ENCODE data around the gene TNFRSF9. TPM values are rescaled to one million over a fixed set of nuclear protein-coding genes. Genes with fewer than 3 reads are reported as not detected.

The TNFRSF9 gene
- total RNA-seq, 1 donor: under 0.01 TPM

GRCh38 chr1:7975212-7975865 lies 34.7 kb upstream of the TNFRSF9 start:
- Histone ChIP-seq H3K4me1 (ENCODE audit: insufficient read depth, low read length) (no peaks in the 10 kb centered on the region), H2AFZ (ENCODE audit: low read length) (no peak overlapping the region), H3K36me3 (ENCODE audit: insufficient read depth, low read length) (peaks cover 57% of the 10 kb centered on the region), H3K79me2 (ENCODE audit: insufficient read depth, low read length) (peaks cover 24% of the 10 kb centered on the region), H3K4me3 (ENCODE audit: insufficient read depth, low read length) (no peak overlapping the region), H3K4me2 (ENCODE audit: insufficient read depth, low read length) (no peak overlapping the region), H3K27ac (ENCODE audit: low read depth, low read length) (no peak overlapping the region), H3K9me3 (ENCODE audit: low read depth, low read length) (no peaks in the 10 kb centered on the region), H4K20me1 (ENCODE audit: insufficient read depth, low read length) (peaks cover 12% of the 10 kb centered on the region), H3K27me3 (ENCODE audit: insufficient read depth, low read length) (no peaks in the 10 kb centered on the region)
- DNase-seq (ENCODE audit: insufficient read length, low spot score, missing footprints): peak; percentile 92
- TF ChIP-seq, protein P1, sequence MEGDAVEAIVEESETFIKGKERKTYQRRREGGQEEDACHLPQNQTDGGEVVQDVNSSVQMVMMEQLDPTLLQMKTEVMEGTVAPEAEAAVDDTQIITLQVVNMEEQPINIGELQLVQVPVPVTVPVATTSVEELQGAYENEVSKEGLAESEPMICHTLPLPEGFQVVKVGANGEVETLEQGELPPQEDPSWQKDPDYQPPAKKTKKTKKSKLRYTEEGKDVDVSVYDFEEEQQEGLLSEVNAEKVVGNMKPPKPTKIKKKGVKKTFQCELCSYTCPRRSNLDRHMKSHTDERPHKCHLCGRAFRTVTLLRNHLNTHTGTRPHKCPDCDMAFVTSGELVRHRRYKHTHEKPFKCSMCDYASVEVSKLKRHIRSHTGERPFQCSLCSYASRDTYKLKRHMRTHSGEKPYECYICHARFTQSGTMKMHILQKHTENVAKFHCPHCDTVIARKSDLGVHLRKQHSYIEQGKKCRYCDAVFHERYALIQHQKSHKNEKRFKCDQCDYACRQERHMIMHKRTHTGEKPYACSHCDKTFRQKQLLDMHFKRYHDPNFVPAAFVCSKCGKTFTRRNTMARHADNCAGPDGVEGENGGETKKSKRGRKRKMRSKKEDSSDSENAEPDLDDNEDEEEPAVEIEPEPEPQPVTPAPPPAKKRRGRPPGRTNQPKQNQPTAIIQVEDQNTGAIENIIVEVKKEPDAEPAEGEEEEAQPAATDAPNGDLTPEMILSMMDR (IDR thresholded peaks at IDR 0.05; ENCODE audit: extremely low read depth, low read depth, low read length): peak; percentile 93

GRCh38 chr1:7973086-7973485 lies 32.4 kb upstream of the TNFRSF9 start:
- TF ChIP-seq, protein P1 (IDR thresholded peaks at IDR 0.05; ENCODE audit: extremely low read depth, low read depth, low read length): no peak
- H4K20me1 ChIP-seq (ENCODE audit: insufficient read depth, low read length): peaks cover 9% of the 10 kb centered on the region
- no peak overlapping the region for H3K4me3 ChIP-seq (ENCODE audit: insufficient read depth, low read length)
- H3K27ac ChIP-seq (ENCODE audit: low read depth, low read length): no peak overlapping the region
- H3K4me1 ChIP-seq (ENCODE audit: insufficient read depth, low read length): no peaks in the 10 kb centered on the region
- H3K27me3 ChIP-seq (ENCODE audit: insufficient read depth, low read length): no peaks in the 10 kb centered on the region
- H3K9me3 ChIP-seq (ENCODE audit: low read depth, low read length): no peaks in the 10 kb centered on the region
- no peak overlapping the region for H2AFZ ChIP-seq (ENCODE audit: low read length)
- no peak overlapping the region for H3K4me2 ChIP-seq (ENCODE audit: insufficient read depth, low read length)
- H3K79me2 ChIP-seq (ENCODE audit: insufficient read depth, low read length): peaks cover 37% of the 10 kb centered on the region
- peaks cover 59% of the 10 kb centered on the region for H3K36me3 ChIP-seq (ENCODE audit: insufficient read depth, low read length)
- DNase-seq (ENCODE audit: insufficient read length, low spot score, missing footprints): no peak

DNA sequence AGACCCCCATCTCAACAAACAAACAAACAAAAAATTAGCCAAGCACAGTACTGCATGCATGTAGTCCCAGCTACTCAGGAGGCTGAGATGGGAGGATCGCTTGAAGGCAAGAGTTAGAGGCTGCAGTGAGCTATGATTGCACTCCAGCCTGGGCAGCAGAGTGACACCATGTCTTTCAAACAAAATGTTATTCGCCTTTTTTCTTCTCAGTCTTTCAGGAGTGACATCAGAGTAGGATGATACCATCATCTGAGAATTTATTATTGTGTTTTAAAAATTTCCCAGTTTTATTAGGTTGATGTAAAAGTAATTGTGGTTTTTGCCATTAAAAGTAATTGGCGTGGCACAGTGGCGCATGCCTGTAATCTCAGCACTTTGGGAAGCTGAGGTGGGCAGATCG lies 31.6 kb upstream of the TNFRSF9 start:
- Histone ChIP-seq H3K36me3 (ENCODE audit: insufficient read depth, low read length) (peaks cover 64% of the 10 kb centered on the region), H2AFZ (ENCODE audit: low read length) (no peak overlapping the region), H4K20me1 (ENCODE audit: insufficient read depth, low read length) (peaks cover 15% of the 10 kb centered on the region), H3K27ac (ENCODE audit: low read depth, low read length) (no peak overlapping the region), H3K4me3 (ENCODE audit: insufficient read depth, low read length) (no peak overlapping the region), H3K27me3 (ENCODE audit: insufficient read depth, low read length) (no peaks in the 10 kb centered on the region), H3K4me1 (ENCODE audit: insufficient read depth, low read length) (no peaks in the 10 kb centered on the region), H3K9me3 (ENCODE audit: low read depth, low read length) (no peaks in the 10 kb centered on the region), H3K79me2 (ENCODE audit: insufficient read depth, low read length) (peaks cover 45% of the 10 kb centered on the region), H3K4me2 (ENCODE audit: insufficient read depth, low read length) (no peak overlapping the region)
- TF ChIP-seq, protein P1 (IDR thresholded peaks at IDR 0.05; ENCODE audit: extremely low read depth, low read depth, low read length): no peak
- no peak for DNase-seq (ENCODE audit: insufficient read length, low spot score, missing footprints)

DNA sequence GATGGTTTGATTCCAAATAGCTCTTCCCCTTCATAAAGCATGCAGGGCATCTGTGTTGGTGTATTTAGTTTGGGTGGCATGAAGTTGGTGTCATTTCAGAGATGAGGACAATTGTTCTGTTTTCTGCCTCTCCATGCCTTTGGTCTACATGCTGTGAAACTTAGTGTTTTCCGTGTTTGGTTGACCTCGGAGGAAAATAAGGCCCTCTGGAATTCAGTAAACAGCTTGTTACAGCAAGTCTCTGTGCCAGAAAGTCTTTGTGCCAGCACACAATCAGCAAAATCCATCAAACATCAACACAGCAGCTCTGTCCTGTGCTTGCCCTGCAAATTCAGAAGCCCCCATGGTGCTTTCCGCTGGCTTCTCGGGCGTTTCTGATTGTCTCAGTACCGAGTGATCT lies 30.4 kb upstream of the TNFRSF9 start:
- H3K36me3 ChIP-seq (ENCODE audit: insufficient read depth, low read length): peaks cover 67% of the 10 kb centered on the region

More for the DNA sequence above, 30.4 kb upstream of the TNFRSF9 start:
- TF ChIP-seq, protein P1 (IDR thresholded peaks at IDR 0.05; ENCODE audit: extremely low read depth, low read depth, low read length): no peak
- Histone ChIP-seq H3K4me2 (ENCODE audit: insufficient read depth, low read length) (no peak overlapping the region), H2AFZ (ENCODE audit: low read length) (no peak overlapping the region), H4K20me1 (ENCODE audit: insufficient read depth, low read length) (peaks cover 14% of the 10 kb centered on the region), H3K79me2 (ENCODE audit: insufficient read depth, low read length) (peaks cover 53% of the 10 kb centered on the region), H3K27ac (ENCODE audit: low read depth, low read length) (no peak overlapping the region), H3K27me3 (ENCODE audit: insufficient read depth, low read length) (no peaks in the 10 kb centered on the region), H3K4me1 (ENCODE audit: insufficient read depth, low read length) (no peaks in the 10 kb centered on the region), H3K4me3 (ENCODE audit: insufficient read depth, low read length) (no peak overlapping the region), H3K9me3 (ENCODE audit: low read depth, low read length) (no peaks in the 10 kb centered on the region)
- DNase-seq (ENCODE audit: insufficient read length, low spot score, missing footprints): no peak

Data from osteoblast (primary cell).